ENCODE measurements around the gene WDR5.

Gene WDR5

DNA sequence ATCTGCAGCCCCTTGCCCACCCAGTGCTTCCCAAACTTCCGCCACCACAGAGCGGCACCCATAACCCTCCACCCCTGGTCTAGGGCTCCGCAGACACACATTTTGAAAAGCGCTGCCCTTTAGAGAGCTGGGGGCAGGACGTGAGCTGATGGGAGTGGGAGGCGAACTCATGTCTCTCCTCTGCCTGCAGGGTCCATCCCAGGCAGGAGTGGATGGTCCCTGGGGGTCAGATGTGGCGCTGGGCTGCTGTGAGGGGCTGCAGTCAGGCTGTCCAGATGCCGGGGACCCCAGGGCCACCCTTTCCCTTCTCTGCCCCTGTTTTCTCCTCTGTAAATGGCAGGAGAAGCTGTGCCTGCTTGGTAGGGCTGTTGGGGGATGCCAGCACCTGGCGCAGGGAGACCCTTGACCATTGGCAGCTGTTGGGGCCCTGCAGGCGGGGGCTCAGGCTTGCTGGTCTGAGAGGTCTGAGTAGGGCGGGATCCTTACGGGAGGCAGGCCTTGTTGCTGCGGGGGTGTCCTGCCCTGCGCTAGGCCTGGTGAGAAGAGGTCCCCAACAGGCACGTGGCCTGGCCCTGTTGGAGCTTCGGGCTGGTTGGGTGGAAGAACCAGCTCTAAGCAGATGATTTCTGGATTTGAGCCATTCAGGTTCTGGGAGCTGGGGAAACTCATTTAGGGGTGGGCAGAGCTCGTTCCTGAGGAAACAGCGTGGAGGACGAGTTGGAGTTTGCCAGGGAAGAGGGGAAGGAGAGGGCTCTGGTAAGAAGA is 38.8 kb downstream of the WDR5 start:
- no peak for DNase-seq

DNA sequence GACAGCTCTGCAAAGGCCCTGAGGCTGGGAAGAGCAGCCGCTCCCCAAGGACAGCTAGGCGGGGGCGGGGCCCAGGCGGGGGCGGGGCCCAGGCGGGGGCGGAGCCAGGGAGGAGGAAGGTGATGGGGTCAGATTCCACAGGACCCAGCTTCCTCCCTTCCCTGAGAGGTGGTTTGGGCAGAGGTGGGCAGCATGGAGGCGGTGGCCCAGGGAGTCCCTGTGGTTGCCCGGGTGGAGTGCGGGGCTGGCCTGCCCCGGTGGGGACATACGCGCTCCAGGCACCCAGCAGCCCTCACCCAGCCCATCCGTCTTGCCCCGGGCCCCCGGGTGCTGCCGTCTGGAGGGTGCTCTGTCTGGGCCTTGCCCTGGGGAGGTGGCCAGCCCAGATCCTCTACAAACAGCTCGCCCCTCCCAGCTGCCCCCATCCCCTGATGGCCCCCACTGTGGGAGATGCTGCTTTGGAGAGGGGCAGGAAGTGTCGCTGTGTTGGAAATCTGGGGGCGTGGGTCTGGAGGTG is 39.5 kb downstream of the WDR5 start:
- no peak for DNase-seq

DNA sequence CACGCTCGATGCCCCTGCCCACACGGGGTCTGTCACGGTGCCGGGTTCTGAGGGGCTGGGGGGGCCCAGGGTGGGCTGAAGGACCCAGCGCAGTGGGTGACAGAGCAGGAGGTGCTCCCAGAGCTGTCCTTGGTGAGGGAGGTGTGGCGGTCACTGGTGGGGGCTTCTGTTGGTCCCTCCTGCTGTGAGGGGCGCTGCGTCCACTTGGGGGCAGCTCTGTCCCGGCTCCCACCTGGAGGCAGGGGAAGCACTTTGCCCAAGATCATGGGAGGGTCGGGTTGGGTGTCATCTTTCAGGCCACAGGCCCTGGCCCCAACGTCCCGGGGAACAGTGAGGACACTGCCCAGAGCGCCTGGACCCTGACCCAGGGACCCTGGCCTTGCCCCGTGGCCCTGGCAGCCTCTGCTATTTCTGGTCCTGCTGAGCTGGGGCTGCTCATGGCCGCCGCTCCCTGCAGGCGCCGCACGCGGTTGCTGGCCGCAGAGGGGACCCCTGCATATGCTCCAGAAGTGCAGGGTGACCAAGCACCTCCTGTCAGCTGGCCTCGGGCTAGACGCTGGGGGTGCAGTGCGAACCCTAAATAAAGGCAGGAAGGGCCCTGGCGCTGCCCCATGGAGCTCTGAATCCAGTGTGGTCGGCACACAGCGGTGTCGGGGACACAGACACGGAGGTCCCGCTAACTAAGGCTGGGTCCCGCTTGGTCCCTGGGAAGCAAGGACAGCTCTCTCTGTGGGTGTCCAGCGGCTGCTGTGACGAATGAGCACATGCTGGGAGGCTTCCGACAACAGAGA is 40.1 kb downstream of the WDR5 start:
- DNase-seq: no peak

DNA sequence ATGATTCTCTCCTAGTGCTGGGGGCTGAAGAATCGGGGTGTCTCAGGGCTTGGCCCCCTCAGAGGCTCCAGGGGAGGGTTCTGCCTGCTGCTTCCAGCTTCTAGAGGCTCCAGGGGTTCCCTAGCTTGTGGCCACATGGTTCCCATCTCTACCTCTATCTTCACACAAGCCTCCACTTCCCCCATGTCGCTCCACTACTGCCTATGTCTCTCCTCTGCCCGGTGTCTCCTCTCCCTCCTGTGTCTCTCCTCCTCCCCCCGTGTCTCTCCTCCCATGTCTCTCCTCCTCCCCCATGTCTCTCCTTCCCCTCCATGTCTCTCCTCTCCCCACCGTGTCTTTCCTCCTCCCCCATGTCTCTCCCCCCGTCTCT is 40.7 kb downstream of the WDR5 start:
- DNase-seq: no peak

DNA sequence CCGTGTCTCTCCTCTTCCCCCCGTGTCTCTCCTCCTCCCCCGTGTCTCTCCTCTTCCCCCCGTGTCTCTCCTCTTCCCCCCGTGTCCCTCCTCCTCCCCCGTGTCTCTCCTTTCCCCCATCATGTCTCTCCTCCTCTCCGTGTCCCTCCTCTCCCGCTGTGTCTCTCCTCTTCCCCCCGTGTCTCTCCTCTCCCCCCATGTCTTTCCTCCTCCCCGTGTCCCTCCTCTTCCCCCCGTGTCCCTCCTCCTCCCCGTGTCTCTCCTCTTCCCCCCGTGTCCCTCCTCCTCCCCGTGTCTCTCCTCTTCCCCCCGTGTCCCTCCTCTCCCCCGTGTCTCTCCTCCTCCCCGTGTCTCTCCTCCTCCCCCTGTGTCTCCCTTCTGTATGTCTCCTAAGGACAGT is 41.3 kb downstream of the WDR5 start:
- DNase-seq: no peak

DNA sequence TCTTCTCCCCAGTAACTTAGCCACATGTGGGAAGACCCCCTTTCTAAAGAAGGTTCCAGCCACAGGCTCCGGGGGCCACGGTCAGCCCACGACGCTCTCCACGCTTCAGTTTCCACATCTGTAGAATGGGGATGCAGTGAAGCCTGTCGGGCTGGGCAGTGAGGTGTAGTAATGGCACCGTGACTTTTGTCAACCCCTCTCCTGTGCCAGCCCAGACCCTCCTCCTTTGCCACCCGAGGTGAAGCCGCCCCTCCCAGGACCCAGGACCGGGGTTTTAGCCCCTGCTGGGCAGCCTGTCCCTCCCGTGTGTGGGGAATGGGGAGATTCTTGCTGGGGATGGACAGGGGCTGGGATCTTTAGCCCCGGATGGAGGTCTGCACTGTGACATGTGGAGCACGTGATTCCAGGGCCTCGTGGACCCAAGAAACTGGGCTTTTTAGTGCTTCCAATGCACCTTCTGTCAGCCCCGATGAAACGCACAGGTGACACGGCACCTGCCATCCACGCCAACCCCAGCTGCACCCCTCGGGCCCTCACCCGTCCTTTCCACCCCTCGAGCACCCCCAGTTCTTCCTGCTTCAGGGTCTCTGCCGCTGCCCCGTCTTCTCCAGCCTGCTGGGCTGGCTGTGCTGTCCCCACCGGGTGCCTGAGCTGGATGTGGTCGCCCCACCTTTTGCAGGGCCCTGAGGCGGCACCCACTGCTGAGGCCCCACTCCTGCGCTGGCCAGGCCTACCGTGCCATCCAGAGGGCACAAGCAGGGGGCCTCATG is 41.9 kb downstream of the WDR5 start:
- no peak for DNase-seq

DNA sequence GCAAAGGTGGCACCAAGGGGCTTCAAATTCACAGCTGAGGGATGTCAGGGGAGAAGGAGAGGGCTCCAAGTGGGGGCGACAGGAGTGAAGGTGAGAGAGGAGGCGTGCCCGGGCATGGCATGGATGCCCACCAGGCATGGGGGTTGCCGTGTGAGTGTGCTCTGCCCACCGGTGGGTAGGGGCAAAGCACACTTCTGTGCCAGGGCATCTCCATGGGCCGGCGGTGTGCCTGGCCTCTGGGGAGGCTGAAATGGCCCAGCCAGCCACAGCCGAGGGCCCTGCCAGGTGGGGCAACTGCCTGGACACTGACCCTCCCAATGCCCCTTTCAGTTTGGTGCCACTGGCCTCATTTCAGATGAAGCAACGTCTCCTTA is 42.5 kb downstream of the WDR5 start:
- DNase-seq: no peak

DNA sequence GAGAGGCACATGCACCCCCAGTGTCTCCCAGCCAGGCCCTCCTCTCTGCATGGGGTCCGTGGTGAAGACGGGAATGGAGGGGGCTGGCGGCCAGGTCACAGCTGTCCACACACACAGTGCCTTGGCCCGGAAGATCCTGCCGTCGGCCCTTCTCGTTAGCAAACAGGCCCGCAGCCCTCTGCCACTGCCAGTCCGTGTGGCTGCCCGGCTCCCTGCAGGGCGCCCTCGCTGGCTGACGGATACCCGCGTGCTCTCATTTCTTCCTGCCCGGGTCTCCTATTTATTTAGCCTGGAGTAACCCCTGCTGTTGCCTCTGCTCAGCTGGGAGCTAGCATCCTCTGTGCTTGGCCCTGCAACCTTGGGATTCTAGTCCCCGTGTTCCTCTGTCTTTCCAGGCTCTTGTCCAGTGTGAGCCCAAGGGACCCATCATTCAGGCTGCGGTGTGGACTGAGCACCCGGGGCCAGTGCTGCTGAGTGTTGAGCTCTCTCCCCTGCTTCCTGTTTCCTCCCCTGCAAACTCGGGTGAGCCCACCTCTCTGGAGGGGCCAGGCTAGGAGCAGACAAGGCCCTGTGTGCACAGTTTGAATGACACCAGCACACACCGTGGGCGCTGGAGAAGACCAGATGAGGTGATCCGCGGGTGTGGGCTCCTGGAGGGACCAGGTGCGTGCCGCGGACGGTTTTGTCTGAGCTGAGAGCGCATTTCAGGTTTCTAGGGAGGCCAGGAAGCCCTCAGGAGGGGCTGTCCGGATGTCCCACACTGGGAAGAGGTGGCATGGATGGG is 43.1 kb downstream of the WDR5 start:
- no peak for DNase-seq

DNA sequence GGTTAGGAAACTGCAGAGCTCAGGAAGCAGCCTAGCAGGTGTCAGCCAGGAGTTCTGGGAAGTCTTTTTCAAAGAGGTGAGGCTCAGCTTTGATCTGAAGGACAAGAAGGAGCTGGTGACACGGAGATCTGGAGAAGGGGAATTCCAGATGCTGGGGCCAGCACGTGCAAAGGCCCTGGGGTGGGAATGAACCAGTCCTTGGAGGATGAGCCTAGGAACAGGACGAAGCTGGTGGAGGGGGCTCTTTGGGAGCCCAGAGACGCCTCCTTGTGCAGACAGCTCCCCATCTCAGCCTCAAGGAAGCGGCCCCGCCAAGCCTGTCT is 43.7 kb downstream of the WDR5 start:
- no peak for DNase-seq

DNA sequence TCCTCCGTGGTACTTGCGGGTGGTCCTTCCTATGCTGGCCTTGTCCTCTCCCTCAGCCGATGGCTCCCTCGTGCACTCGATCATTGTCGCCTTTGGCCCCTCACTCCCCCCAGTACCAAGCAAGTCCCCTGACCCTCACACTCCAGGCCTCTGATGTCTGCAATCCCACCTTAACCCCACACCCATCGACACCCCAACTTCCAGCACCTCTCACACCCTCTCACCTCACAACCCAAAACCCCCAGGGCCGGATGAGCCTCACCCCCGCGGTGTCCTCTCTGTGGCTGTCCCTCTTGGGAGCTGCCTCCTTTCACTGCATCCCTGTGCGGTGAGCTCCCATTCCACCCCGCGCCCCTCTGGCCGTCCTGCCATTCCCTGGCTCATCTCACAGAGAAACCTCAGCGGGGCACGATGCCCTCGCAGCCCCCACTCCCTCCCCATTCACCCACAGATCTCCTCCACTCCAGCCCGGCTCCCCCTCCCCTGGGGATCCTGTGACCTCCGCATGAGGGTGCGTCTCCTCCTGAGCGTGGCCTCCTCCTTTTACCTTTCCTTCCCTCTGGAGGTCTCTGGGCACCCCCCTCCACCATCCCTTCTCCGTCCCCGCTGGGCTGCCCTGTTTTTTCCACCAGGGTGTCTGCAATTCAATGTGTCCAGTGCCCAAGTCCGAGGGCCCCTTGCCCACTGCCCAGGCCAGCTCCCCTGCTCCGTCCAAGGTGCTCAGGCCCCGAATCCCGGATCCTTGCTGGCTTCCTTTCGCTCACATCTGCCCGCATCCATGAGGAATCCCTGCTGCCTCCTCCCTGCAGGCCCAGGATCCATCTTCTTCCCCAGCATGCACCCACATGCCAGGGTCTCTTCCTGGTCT is 44.3 kb downstream of the WDR5 start:
- no peak for DNase-seq

DNA sequence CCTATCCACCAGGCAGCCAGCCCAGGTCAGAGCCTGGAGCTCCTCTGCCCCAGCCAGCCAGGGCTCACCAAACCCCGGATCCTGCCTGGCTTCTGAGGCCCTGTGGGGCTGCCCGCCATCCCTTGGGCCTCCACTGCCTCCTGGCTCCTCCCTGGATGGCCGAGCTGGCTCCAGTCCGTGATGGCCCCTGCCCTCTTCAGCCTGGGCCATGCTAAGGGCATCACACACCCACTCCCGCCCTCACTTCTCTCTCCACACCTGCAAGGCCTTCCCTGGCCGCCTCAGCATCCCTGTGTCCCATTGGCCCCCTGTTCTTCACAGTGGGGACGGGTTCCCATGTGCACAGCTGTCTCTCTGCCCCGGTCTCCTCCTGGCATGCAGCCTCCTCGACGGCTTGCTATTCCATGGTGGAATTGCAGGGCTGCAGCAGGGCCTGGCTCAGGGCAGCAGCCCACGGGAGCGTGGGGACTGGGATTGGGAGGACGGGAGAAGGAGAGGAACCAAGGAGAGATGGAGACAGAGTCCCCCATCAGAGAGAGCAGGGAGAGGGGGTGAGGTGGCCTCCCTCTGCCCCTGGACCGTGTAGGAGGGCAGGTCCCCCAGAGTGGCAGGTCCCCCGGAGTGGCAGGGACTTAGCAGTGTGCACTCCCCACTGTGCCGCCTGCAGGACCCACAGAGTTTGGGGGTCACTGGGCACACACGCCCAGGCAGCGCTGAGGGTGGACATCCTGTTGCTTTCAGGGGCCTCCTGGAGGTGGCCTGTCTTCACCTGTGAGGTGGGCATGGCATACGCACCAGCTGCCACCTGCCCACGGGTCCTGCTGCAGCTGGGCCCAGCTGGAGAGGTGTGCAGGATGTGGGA is 45.1 kb downstream of the WDR5 start:
- no peak for DNase-seq

DNA sequence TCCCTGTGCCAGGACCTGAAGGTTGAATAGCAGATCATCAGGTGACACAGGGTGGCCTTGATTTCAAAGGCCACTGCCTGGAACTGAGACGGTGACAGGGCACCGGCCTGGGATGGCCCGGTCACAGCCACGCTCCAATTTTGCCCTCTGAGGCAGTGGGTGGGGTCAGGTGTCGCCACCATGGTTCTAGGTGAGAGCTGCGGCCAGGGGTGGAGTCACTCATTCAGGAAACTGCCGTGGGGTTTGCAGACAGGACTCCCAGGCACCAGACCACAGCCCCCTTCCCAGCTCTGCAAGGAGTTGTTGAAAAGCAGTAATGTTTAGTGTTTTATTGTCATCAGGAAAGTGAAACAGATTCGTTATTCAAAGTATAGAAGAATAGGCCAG is 45.8 kb downstream of the WDR5 start:
- DNase-seq: no peak

DNA sequence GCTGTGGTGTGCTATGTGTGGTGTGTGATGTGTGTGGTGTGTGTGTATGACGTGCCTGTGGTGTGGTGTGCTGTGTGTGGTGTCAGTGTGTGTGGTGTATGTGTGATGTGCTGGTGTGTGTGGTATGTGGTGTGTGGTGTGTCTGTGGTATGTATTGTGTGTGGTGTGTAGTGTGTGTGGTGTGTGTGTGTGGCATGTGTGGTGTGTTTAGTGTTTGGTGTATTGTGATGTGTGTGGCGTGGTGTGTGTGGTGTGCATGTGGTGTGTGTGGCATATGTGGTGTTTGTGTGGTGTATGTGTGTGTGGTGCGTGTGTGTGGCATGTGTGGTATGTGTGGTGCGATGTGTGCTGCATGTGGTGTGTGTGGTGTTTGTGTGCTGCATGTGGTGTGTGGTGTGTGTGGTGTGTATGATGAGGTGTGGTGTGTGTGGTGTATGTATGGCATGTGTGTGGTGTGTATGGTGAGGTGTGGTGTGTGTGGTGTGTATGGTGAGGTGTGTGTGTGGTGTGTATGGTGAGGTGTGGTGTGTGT is 46.7 kb downstream of the WDR5 start:
- no peak for DNase-seq

DNA sequence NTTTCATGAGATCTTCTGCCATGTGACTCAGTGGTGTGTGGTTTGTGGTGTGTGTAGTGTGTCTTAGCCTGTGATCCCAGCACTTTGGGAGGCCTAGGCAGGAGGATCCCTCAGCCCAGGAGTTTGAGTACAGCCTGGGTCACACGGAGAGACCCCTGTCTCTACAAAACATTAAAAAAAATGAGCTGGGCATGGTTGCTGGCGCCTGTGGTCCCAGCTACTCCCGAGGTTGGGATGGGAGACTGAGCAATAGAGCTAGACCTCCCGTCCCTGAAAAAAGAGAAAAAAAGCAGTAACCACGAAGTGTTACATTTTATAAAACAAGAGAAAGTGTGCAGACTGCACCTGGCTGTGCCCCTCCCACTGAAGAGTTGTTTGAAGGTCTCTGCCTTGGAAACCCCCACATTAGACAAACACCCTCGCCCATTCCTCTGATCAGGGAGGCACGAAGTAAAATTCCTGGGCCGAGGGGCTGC is 49.7 kb downstream of the WDR5 start:
- DNase-seq: peak in 3 of 6 experiments; percentile 8 to 33 (median 24)

DNA sequence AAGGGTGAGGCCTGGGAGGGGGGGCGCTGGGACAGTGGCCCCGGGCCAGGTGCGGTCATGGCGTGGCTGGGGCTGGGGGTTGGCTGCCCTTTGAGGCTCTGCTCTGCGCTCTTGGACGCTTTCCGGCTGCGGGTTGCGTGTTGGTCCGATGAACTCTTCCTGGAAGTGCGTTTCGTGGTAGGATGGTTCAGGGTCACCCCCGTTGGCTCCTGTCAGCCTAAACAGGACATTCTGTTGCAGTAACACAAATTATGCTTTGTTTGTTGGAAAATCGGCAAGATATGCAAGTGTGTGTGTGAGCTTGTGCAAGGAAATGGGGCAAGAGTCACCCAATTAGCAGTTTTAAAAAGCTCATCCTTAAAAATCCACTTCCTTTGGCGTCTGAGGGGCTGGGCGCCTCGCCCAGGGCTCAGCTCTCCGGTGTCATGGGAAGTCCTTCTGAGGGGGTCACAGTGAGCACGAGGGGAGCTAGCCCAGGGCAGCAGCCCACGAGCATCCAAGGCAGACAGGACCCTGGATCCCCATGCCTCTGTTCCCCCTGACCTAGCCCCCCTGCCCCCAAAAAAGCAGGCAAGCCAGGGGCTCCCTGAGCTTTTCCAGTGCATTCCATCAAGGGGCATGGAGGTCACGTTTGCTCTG is 50.7 kb downstream of the WDR5 start:
- DNase-seq: no peak

DNA sequence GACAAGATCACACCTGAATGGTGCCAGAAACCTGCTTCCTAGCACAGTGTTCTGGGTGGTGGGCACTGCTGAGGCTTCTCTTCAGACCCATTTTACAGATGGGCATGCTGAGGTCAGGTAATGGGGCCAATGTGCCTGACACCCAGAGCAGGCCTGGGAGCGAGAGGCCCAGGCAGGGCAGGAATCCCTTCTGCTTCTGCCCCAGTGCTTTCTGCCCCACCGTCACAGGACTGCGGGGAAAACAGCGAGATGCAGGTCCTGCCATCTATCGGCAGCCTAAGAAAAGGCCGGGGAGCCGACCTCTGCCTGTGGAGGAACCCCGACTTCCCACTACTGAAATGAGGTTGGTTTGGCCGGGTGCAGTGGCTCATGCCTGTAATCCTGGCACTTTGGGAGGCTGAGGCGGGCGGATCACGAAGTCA is 51.2 kb downstream of the WDR5 start:
- DNase-seq: no peak

DNA sequence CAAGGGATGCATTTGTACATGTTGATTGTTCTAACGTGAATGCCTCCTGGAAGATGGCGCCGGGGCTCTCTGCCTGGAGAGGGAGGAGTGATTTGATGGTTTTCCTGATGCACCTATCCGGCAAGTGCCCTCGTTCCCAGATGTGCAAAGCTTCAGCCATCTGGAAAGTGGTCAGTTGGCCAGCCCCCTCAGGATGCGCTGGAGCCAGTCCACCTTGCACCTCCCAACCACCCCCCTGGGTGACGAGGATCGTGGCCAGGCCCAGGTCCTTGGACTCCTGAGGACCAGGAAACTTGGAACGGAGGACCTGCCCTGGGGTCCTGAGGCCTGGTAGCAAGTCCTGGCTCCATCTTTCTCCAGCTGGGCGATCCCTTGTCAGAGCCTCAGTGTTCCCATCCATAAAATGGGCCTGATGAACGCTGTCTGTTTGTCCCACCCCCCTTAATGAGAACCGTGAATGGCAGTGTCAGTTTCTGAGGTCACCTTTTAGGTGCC is 52.1 kb downstream of the WDR5 start:
- DNase-seq: no peak

DNA sequence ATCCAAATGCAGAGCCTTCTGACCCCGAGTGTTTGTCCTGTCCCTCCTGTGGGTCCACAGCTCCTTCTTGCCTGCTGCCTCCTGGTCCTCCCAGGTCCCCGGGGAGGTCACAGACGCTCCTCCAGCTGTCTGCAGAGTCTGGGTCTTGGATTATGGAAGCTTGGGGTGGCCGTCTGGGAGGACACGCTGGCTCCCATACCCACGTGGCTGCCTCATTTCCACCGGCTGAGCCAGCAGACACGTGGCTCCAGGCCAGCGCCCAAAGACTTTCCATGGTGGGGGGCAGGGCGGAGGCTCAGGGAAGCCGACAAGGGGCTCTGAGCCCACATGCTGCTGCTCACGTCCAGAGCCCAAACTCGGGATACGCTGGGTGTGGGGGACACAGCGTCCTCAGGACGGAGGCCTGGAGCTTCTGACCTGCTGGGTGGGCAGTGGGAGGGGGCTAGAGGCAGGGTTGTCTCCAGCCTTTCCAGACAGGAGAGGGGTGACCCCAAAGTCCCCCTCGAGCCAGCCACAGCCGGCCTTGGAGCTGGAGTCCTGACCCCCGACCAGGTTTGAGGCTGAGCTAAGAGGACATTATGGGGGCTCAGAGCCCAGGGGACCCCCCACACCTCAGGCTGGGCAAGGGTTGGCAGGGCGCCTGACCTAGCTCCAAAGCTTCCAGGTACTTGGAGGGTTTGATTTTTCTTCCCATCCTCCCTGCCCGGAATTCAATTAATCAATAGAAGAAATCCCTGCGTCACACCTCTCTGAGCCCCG is 52.7 kb downstream of the WDR5 start:
- no peak for DNase-seq

DNA sequence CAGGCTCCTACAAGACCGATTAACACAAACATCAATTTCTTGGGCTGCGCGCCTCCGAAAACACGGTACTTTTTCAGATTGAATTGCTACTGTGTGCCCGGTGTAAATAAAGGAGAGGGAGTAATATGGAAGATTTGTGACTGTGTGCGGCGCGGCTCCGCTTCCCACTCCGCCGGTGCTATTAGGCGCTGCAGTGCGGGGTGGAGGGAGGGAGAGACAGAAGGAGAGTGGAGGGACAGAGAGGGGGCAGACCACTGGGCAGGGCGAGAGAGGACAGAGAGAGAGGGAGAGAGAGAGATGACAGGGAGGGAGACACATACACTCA is 53.2 kb downstream of the WDR5 start:
- DNase-seq: no peak

Measured in stimulated activated naive CD4-positive, alpha-beta T cell (primary cell).